ENCODE results near the gene IGLL5. TPM values are rescaled to one million over a fixed set of nuclear protein-coding genes. Genes with fewer than 3 reads are reported as not detected.

The IGLL5 gene
- total RNA-seq, 1 donor from 2014 or later: not detected

Other genes starting within 250 kb of the IGLL5 start
- not detected in 2 replicates for gene GGTLC2, start 243.2 kb upstream of the IGLL5 start, total RNA-seq
- 0.12 and 0.78 TPM in 2 replicates for gene GNAZ, start 182.7 kb downstream of the IGLL5 start, total RNA-seq